IMR-90 (cell line): ENCODE data around the gene TM7SF2. TPM values are rescaled to one million over a fixed set of nuclear protein-coding genes. Genes with fewer than 3 reads are reported as not detected.
A peak's percentile ranks its signal among the peaks of the same experiment; 100 is the strongest.

Experiments
- ATAC-seq: fragments of 200-7000 bp; cut with Tn5 transposase; 2 replicates; pipeline ENCODE4 v1.9.1; 2020; ENCODE audit warnings: low read depth, mild to moderate bottlenecking, moderate library complexity
- BruUV-seq: library from RNA; stranded (reverse); fragments of 400-500 nt; replicated peaks from 2 replicates; lab custom pipeline; 2021; lab: Mats Ljungman, UMichigan
- CTCF ChIA-PET: fragments of 300-600 bp; formaldehyde crosslinking; extraction: SDS; loops from one replicate; lab custom pipeline; 2021; ENCODE audit warnings: antibody characterized with exemption; lab: Yijun Ruan, JAX
- POLR2A ChIA-PET: fragments of 300-600 bp; sonication (Branson Sonifier 250); formaldehyde crosslinking; loops from one replicate; lab custom pipeline; 2022; ENCODE audit warnings: antibody characterized with exemption; ENCODE audit not compliant: unreplicated experiment; lab: Charles Lee
- DNase-seq: peaks from one replicate; pipeline ENCODE4 v3.0.0; 2013
- H2AFZ ChIP-seq: replicated peaks from 2 replicates; pipeline ENCODE3; 2013; ENCODE audit warnings: low read length, mild to moderate bottlenecking; ENCODE audit not compliant: poor library complexity
- H2AK5ac ChIP-seq: 2 replicates; pipeline ENCODE4 v1.6.1; 2013; ENCODE audit warnings: low read depth, low read length, inconsistent platforms
- H2AK9ac ChIP-seq: replicated peaks from 2 replicates; pipeline ENCODE3; 2013; ENCODE audit warnings: mild to moderate bottlenecking, low read depth, low read length, moderate library complexity; ENCODE audit not compliant: poor library complexity
- H2BK120ac ChIP-seq: 2 replicates; pipeline ENCODE4 v1.6.1; 2013; ENCODE audit warnings: low read depth, low read length, inconsistent platforms
- H2BK15ac ChIP-seq: 3 replicates; pipeline ENCODE4 v1.6.1; 2013; ENCODE audit warnings: low read depth, low read length, inconsistent platforms
- H2BK20ac ChIP-seq: 2 replicates; pipeline ENCODE4 v1.6.1; 2013; ENCODE audit warnings: low read depth, mild to moderate bottlenecking, inconsistent platforms, low read length, moderate library complexity
- H2BK5ac ChIP-seq: 2 replicates; pipeline ENCODE4 v1.6.1; 2013; ENCODE audit warnings: mild to moderate bottlenecking, low read depth, low read length, inconsistent platforms; ENCODE audit not compliant: poor library complexity, severe bottlenecking
- H3K14ac ChIP-seq: replicated peaks from 2 replicates; pipeline ENCODE4 v1.6.1; 2013; ENCODE audit warnings: low read depth, low read length, inconsistent platforms
- H3K18ac ChIP-seq: 2 replicates; pipeline ENCODE4 v1.6.1; 2013; ENCODE audit warnings: low read depth, low read length, control low read depth
- H3K23ac ChIP-seq: 2 replicates; pipeline ENCODE4 v1.6.1; 2013; ENCODE audit warnings: low read depth, low read length, inconsistent platforms
- H3K27ac ChIP-seq: 2 replicates; pipeline ENCODE4 v1.5.1; 2013; ENCODE audit warnings: mild to moderate bottlenecking, control low read depth, low read length; ENCODE audit not compliant: insufficient read depth
- H3K27me3 ChIP-seq: 2 replicates; pipeline ENCODE4 v1.6.1; 2013; ENCODE audit warnings: low read length; ENCODE audit not compliant: control insufficient read depth, insufficient read depth
- H3K36me3 ChIP-seq: 2 replicates; pipeline ENCODE4 v1.6.1; 2013; ENCODE audit warnings: low read length, mixed read lengths; ENCODE audit not compliant: control insufficient read depth, insufficient read depth
- H3K4ac ChIP-seq: 2 replicates; pipeline ENCODE4 v1.6.1; 2013; ENCODE audit warnings: low read depth, low read length, inconsistent platforms
- H3K4me1 ChIP-seq: 2 replicates; pipeline ENCODE4 v1.6.1; 2013; ENCODE audit warnings: low read length, mixed read lengths; ENCODE audit not compliant: control insufficient read depth, insufficient read depth
- H3K4me2 ChIP-seq: 2 replicates; pipeline ENCODE4 v1.6.1; 2013; ENCODE audit warnings: low read depth, mild to moderate bottlenecking, control low read depth, low read length, moderate library complexity
- H3K4me3 ChIP-seq: 2 replicates; pipeline ENCODE4 v1.5.1; 2013; ENCODE audit warnings: low read depth, mild to moderate bottlenecking, control low read depth, low read length, moderate library complexity; ENCODE audit not compliant: insufficient read depth
- H3K56ac ChIP-seq: 2 replicates; pipeline ENCODE4 v1.6.1; 2013; ENCODE audit warnings: low read length, inconsistent platforms; ENCODE audit not compliant: insufficient read depth; ENCODE audit errors: extremely low read depth
- H3K79me1 ChIP-seq, 2 experiments: 2 replicates each; pipeline ENCODE4 v1.6.1; 2013; ENCODE audit warnings: low read length in 2 of 2, inconsistent platforms in 1 of 2, low read depth in 1 of 2
- H3K9ac ChIP-seq: 2 replicates; pipeline ENCODE4 v1.6.1; 2013; ENCODE audit warnings: low read depth, low read length, control low read depth
- H3K9me1 ChIP-seq: 2 replicates; pipeline ENCODE4 v1.6.1; 2013; ENCODE audit warnings: low read length, inconsistent platforms; ENCODE audit not compliant: insufficient read depth
- H3K9me3 ChIP-seq: 2 replicates; pipeline ENCODE4 v1.6.1; 2013; ENCODE audit warnings: low read length; ENCODE audit not compliant: control insufficient read depth, insufficient read depth
- H4K20me1 ChIP-seq: 2 replicates; pipeline ENCODE4 v1.6.1; 2013; ENCODE audit warnings: low read length, inconsistent platforms; ENCODE audit not compliant: insufficient read depth
- H4K5ac ChIP-seq: 2 replicates; pipeline ENCODE4 v1.6.1; 2013; ENCODE audit warnings: mild to moderate bottlenecking, low read depth, low read length, control low read depth
- H4K8ac ChIP-seq, 2 experiments: 2 replicates each; pipeline ENCODE4 v1.6.1; 2013; ENCODE audit warnings: low read depth in 2 of 2, low read length in 2 of 2, control low read depth in 1 of 2, inconsistent platforms in 1 of 2
- H4K91ac ChIP-seq: 2 replicates; pipeline ENCODE4 v1.6.1; 2013; ENCODE audit warnings: low read depth, low read length, inconsistent platforms; ENCODE audit not compliant: insufficient read depth
- CEBPB ChIP-seq: IDR thresholded peaks from 2 replicates; pipeline ENCODE4 v1.6.1; 2012; ENCODE audit warnings: low read depth, low read length, improper control_type of control experiment
- CHD1 ChIP-seq: IDR thresholded peaks from 2 replicates; pipeline ENCODE4 v1.6.1; 2012; ENCODE audit warnings: low read depth, low read length, improper control_type of control experiment
- ELK1 ChIP-seq: fragments of 150-350 bp; IDR thresholded peaks from 2 replicates; pipeline ENCODE4 v1.6.1; 2016; ENCODE audit warnings: low read depth, mild to moderate bottlenecking, low read length, moderate library complexity, borderline replicate concordance
- MAFK ChIP-seq: IDR thresholded peaks from 2 replicates; pipeline ENCODE4 v1.6.1; 2012; ENCODE audit warnings: low read depth, low read length, improper control_type of control experiment
- MXI1 ChIP-seq: IDR thresholded peaks from 2 replicates; pipeline ENCODE4 v1.6.1; 2012; ENCODE audit warnings: low read depth, mild to moderate bottlenecking, low read length, moderate library complexity, borderline replicate concordance
- NFE2L2 ChIP-seq: fragments of 150-350 bp; IDR thresholded peaks from 2 replicates; pipeline ENCODE4 v1.6.1; 2016; ENCODE audit warnings: low read depth, mild to moderate bottlenecking, low read length
- POLR2A ChIP-seq: IDR thresholded peaks from 2 replicates; pipeline ENCODE4 v1.6.1; 2012; ENCODE audit warnings: mild to moderate bottlenecking, low read depth, low read length
- RAD21 ChIP-seq: IDR thresholded peaks from 2 replicates; pipeline ENCODE4 v1.6.1; 2012; ENCODE audit warnings: low read length, improper control_type of control experiment
- RCOR1 ChIP-seq: IDR thresholded peaks from 2 replicates; pipeline ENCODE4 v1.6.1; 2012; ENCODE audit warnings: mild to moderate bottlenecking, low read length, improper control_type of control experiment; ENCODE audit not compliant: insufficient replicate concordance
- SMC3 ChIP-seq: fragments of 150-350 bp; IDR thresholded peaks from 2 replicates; pipeline ENCODE4 v1.6.1; 2016; ENCODE audit warnings: low read depth, mild to moderate bottlenecking, antibody characterized with exemption, low read length, moderate library complexity
- WGBS, 2 experiments: methylation state at CpG; one replicate each; pipeline versions ENCODE4 v1.1.5 to v1.1.7; 2013; ENCODE audit warnings: missing lambda C conversion rate in 2 of 2; ENCODE audit not compliant: insufficient read length in 1 of 2; ENCODE audit errors: extremely low coverage in 2 of 2; 5-methylcytosine and 5-hydroxymethylcytosine counted together
- dilution Hi-C: fragments of 300-500 bp; cut with HindIII; formaldehyde crosslinking; loops from one replicate; pipeline ENCODE4 v1.14.3; 2018; ENCODE audit warnings: low sequenced_read_pairs; ENCODE audit not compliant: unreplicated experiment
- in situ Hi-C: fragments of 300-500 bp; cut with MboI; formaldehyde crosslinking; loops from 3 replicates; pipeline ENCODE4 v1.14.3; 2019; ENCODE audit warnings: low sequenced_read_pairs, inconsistent platforms, mixed read lengths
- intact Hi-C: fragments of 100-400 bp; cut with micrococcal nuclease; formaldehyde crosslinking; loops from 2 replicates; pipeline ENCODE4 v1.10.0; 2022
- polyA plus RNA-seq, 3 experiments: library from polyadenylated mRNA; depleted of rRNA; stranded (reverse); fragments of >200 nt; gene quantifications; 2 replicates each; pipeline ENCODE4 v1.2.3, GENCODE V29; 2012; ENCODE audit warnings: low replicate concordance in 1 of 3
- total RNA-seq: library from RNA; depleted of rRNA; stranded (reverse); fragments of >200 nt; gene quantifications from 2 replicates; pipeline ENCODE4 v1.2.3, GENCODE V29; 2012
- TF ChIP-seq, protein P1 (sequence below): conservative IDR thresholded peaks from 2 replicates; pipeline ENCODE4 v1.5.1; 2012; ENCODE audit warnings: mild to moderate bottlenecking, low read depth, low read length, improper control_type of control experiment

Gene TM7SF2
- total and polyA plus RNA-seq, 2 of the 4 experiments (the other 2 are of a cell fraction): 5.7 to 7.6 TPM

DNA sequence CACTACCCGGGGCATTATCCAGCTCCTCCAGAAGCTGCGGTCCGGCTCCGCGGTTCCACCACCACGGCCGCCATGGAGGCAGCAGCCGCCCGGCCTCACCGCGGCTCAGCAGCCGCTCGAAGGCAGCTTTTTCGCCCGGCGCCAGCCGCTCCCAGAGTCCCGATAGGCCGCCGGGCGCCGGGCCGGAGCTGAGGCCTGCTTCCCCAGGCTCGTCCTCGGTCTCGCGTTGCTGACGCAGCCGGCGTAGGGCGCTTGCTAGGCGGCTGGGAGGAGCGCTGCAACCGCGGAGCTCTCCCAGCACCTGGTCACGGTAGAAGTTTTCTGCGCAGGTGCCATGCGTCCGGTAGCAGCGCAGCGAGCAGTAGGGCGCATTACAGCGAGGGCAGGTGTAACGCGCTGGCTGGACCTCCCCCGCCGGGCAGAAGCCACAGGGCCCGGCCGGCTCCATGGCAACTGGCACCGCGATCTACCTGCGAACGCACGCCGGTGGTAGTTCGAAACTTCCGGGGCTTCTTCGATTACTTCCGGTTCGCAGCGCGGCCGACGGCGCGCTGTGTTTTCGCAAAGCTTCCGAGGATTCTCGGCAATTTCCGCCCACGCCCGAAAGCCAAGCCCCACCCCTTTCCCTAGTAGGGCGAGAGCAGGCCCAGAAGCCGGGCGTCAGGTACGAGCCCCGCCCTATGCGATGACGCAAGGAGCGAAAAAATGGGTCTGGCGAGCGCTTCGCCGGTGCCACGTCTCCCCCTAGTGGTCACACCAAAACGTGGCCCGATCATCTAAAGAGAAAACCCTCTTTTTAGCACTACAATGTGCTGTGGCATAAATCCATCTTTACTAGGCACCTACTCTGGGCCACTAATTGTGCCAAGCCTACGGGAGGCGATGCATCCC is 5.8 kb downstream of the TM7SF2 start, which contains the start of gene ZNHIT2 (continued):
- peak; percentile 98 for TF ChIP-seq CEBPB
- TF ChIP-seq CHD1: peak; percentile 96
- peak; percentile 78 for TF ChIP-seq POLR2A
- TF ChIP-seq RCOR1: no peak

DNA sequence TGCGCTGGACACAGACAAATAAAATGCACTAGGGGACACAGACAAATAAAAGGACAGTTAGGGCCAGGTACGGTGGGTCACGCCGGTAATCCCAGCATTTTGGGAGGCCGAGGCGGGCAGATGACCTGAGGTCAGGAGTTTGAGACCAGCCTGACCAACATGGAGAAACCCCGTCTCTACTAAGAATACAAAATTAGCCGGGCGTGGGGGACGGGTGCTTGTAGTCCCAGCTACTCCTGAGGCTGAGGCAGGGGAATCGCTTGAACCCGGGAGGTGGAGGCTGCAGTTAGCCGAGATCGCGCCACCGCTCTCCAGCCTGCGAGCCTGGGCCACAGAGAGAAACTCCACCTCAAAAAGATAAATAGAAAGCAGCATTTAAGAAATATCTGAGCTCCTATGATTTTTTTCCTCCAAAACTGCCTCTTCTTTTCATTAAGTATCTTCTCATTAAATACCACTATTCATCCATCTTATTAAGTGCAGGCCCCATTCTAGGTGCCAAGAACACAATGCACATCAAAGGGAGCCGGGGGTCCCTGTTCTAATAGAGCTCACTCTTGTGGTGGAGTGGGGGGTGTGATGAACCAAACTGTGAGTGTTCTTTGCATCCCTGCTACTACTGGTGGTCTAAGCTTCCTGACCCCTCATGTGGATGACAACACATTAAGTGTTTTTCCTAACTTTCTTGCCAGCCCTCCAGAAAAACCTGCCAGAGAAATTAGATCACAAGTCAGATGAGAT is 6.6 kb downstream of the TM7SF2 start:
- no peaks in the 10 kb centered on the region for H3K27me3 ChIP-seq
- peak overlapping the region; percentile 63 for H2AFZ ChIP-seq
- peak overlapping the region; percentile 12 for H2AK9ac ChIP-seq
- H3K4ac ChIP-seq: no peak overlapping the region
- no peaks in the 10 kb centered on the region for H3K9me3 ChIP-seq
- 0 out of 2 replicates have a peak, but pooled peaks cover 2% of the 10 kb centered on the region for H3K9me1 ChIP-seq
- BruUV-seq: no TSS peak
- H4K8ac ChIP-seq: 0 out of 4 replicates have a peak overlapping the region, but pooled peaks of 1 of the 2 experiments have one; percentile 29
- peaks cover 19% of the 10 kb centered on the region for H3K36me3 ChIP-seq
- in situ Hi-C loops: no loop called here
- no peak overlapping the region for H2BK15ac ChIP-seq
- DNase-seq: no peak
- no peak overlapping the region for H4K5ac ChIP-seq
- dilution Hi-C loops: no loop called here
- H3K14ac ChIP-seq: no peak overlapping the region
- ATAC-seq: no peak
- no peak overlapping the region for H3K18ac ChIP-seq
- no peak overlapping the region for H2BK5ac ChIP-seq
- no peak overlapping the region for H4K91ac ChIP-seq
- no peak overlapping the region for H2AK5ac ChIP-seq
- no peaks in the 10 kb centered on the region for H4K20me1 ChIP-seq
- WGBS, 2 experiments: 73% methylated on average over 3 of the region's 18 CpGs; no CpG with 5 or more reads in 1 of the 2 experiments
- no peak overlapping the region for H3K4me3 ChIP-seq
- H3K23ac ChIP-seq: no peak overlapping the region
- H3K79me1 ChIP-seq: peaks cover 24 to 60% of the 10 kb centered on the region in 2 experiments
- ChIA-PET POLR2A (interaction anchor here (1.6 kb wide), 1 partner anchor 63 kb away, joined by 5 read pairs; the partner anchor contains the start of gene CAPN1), CTCF (no interaction called here)
- no peak overlapping the region for H2BK120ac ChIP-seq
- intact Hi-C loops: no loop called here
- peaks cover 8% of the 10 kb centered on the region for H3K4me1 ChIP-seq
- H2BK20ac ChIP-seq: no peak overlapping the region
- no peak overlapping the region for H3K27ac ChIP-seq
- H3K9ac ChIP-seq: no peak overlapping the region
- no peak overlapping the region for H3K56ac ChIP-seq
- no peak overlapping the region for H3K4me2 ChIP-seq
- TF ChIP-seq ELK1 (no peak), SMC3 (no peak), RAD21 (no peak), NFE2L2 (no peak), MXI1 (no peak), RCOR1 (no peak), CHD1 (no peak), MAFK (no peak), CEBPB (no peak)
- TF ChIP-seq, protein P1, sequence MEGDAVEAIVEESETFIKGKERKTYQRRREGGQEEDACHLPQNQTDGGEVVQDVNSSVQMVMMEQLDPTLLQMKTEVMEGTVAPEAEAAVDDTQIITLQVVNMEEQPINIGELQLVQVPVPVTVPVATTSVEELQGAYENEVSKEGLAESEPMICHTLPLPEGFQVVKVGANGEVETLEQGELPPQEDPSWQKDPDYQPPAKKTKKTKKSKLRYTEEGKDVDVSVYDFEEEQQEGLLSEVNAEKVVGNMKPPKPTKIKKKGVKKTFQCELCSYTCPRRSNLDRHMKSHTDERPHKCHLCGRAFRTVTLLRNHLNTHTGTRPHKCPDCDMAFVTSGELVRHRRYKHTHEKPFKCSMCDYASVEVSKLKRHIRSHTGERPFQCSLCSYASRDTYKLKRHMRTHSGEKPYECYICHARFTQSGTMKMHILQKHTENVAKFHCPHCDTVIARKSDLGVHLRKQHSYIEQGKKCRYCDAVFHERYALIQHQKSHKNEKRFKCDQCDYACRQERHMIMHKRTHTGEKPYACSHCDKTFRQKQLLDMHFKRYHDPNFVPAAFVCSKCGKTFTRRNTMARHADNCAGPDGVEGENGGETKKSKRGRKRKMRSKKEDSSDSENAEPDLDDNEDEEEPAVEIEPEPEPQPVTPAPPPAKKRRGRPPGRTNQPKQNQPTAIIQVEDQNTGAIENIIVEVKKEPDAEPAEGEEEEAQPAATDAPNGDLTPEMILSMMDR: no peak
